Esophagus muscularis mucosa (tissue), 4 donors: ENCODE results near the gene MSL1. TPM values are rescaled to one million over a fixed set of nuclear protein-coding genes. Genes with fewer than 3 reads are reported as not detected.
A peak's percentile ranks its signal among the peaks of the same experiment; 100 is the strongest.

ENCODE experiments used
- DNase-seq: peaks from one replicate; pipeline ENCODE4 v3.0.0-alpha.2; 2017; ENCODE audit errors: extremely low spot score
- H3K27ac ChIP-seq, 4 donors: fragments of 200-600 bp; sonication (generic); replicated peaks in 1 of 4; 1 replicate in 3 of 4; 2 replicates in 1 of 4; pipeline ENCODE4 v1.5.1; 2016 to 2019; ENCODE audit warnings: mild to moderate bottlenecking in 1 of 4
- H3K27me3 ChIP-seq, 4 donors: fragments of 200-600 bp; sonication (generic); one replicate each; pipeline versions ENCODE4 v1.5.1 to v1.6.0; 2016 to 2019
- H3K36me3 ChIP-seq, 4 donors: fragments of 200-600 bp; sonication (generic); one replicate each; pipeline ENCODE4 v1.5.1; 2016 to 2019
- H3K4me1 ChIP-seq, 4 donors: fragments of 200-600 bp; sonication (generic); one replicate each; pipeline ENCODE4 v1.5.1; 2016 to 2019
- H3K4me3 ChIP-seq, 4 donors: fragments of 200-600 bp; sonication (generic); 1 replicate in 2 of 4; 2 replicates in 2 of 4; pipeline ENCODE4 v1.5.1; 2016 to 2019; ENCODE audit warnings: mild to moderate bottlenecking in 4 of 4, moderate library complexity in 1 of 4
- H3K9me3 ChIP-seq, 4 donors: fragments of 200-600 bp; sonication (generic); 1 replicate in 3 of 4; 2 replicates in 1 of 4; pipeline ENCODE4 v1.5.1; 2016 to 2019
- EP300 ChIP-seq: sonication (generic); formaldehyde crosslinking; IDR thresholded peaks from one replicate; pipeline ENCODE4 v1.6.1; 2017; ENCODE audit warnings: antibody characterized with exemption
- POLR2A ChIP-seq: fragments of 450-650 bp; IDR thresholded peaks from one replicate; pipeline ENCODE4 v1.6.1; 2017; ENCODE audit warnings: antibody characterized with exemption, moderate library complexity, mild to moderate bottlenecking, low read depth
- POLR2AphosphoS5 ChIP-seq, 2 donors: sonication (generic); formaldehyde crosslinking; IDR thresholded peaks; one replicate each; pipeline ENCODE4 v1.6.1; 2017; ENCODE audit warnings: antibody characterized with exemption in 2 of 2
- WGBS: methylation state at CpG from one replicate; pipeline ENCODE4 v1.1.5; 2018; 5-methylcytosine and 5-hydroxymethylcytosine counted together
- intact Hi-C: fragments of 100-400 bp; cut with DNase I; formaldehyde crosslinking; loops from one replicate; pipeline ENCODE4 v1.15.1; 2023
- total RNA-seq, 4 donors: library from RNA; depleted of rRNA; stranded (reverse); fragments of >200 nt; gene quantifications; one replicate each; pipeline versions ENCODE4 v1.1.0 to v1.2.1, GENCODE V29; 2016
- TF ChIP-seq, protein P1 (sequence below), 3 experiments: fragments of 200-600 bp in 2 of 3; fragments of 450-650 bp in 1 of 3; sonication (generic) in 2 of 3; IDR thresholded peaks; one replicate each; pipeline ENCODE4 v1.5.1; 2017 to 2019; ENCODE audit warnings: antibody characterized with exemption in 3 of 3, mild to moderate bottlenecking in 2 of 3, moderate library complexity in 1 of 3

The MSL1 gene
- total RNA-seq, 4 donors from 2014 or later, result 64.1 to 86.8 (median 72.2) TPM

GRCh38 chr17:40087049-40087794 lies 34.5 kb upstream of the MSL1 start:
- Histone ChIP-seq H3K36me3 (peaks cover 46 to 90% (median 82%) of the 10 kb centered on the region in 4 donors), H3K4me1 (peaks cover 32 to 60% (median 52%) of the 10 kb centered on the region in 4 donors), H3K9me3 (no peaks in the 10 kb centered on the region), H3K4me3 (no peak overlapping the region), H3K27me3 (no peaks in the 10 kb centered on the region), H3K27ac (peak overlapping the region in 3 of 4 donors; percentile 44 to 99 (median 48))
- no peak for DNase-seq
- TF ChIP-seq POLR2A, result no peak
- TF ChIP-seq, protein P1, sequence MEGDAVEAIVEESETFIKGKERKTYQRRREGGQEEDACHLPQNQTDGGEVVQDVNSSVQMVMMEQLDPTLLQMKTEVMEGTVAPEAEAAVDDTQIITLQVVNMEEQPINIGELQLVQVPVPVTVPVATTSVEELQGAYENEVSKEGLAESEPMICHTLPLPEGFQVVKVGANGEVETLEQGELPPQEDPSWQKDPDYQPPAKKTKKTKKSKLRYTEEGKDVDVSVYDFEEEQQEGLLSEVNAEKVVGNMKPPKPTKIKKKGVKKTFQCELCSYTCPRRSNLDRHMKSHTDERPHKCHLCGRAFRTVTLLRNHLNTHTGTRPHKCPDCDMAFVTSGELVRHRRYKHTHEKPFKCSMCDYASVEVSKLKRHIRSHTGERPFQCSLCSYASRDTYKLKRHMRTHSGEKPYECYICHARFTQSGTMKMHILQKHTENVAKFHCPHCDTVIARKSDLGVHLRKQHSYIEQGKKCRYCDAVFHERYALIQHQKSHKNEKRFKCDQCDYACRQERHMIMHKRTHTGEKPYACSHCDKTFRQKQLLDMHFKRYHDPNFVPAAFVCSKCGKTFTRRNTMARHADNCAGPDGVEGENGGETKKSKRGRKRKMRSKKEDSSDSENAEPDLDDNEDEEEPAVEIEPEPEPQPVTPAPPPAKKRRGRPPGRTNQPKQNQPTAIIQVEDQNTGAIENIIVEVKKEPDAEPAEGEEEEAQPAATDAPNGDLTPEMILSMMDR (IDR thresholded peaks at IDR 0.05), result no peak
- TF ChIP-seq EP300, result no peak
- TF ChIP-seq POLR2AphosphoS5 (IDR thresholded peaks at IDR 0.05), result no peak
- 67% methylated on average over 6 of the region's 6 CpGs for WGBS
- intact Hi-C loops, result loop anchor here (5.0 kb wide), 1 partner anchor 65 kb away; no protein-coding TSS in a partner anchor

GRCh38 chr17:40087903-40088718 lies 33.7 kb upstream of the MSL1 start:
- H3K4me1 ChIP-seq, result peaks cover 41 to 65% (median 60%) of the 10 kb centered on the region in 4 donors
- no peaks in the 10 kb centered on the region for H3K9me3 ChIP-seq
- no peak for DNase-seq
- peak overlapping the region in 3 of 4 donors; percentile 88 to 99 (median 93) for H3K27ac ChIP-seq
- 89% methylated on average over 23 of the region's 28 CpGs for WGBS
- H3K36me3 ChIP-seq, result peaks cover 47 to 95% (median 87%) of the 10 kb centered on the region in 4 donors
- intact Hi-C loops, result loop anchor here (5.0 kb wide), 1 partner anchor 66 kb away; no protein-coding TSS in a partner anchor
- TF ChIP-seq, protein P1 (IDR thresholded peaks at IDR 0.05), result no peak
- TF ChIP-seq POLR2AphosphoS5 (IDR thresholded peaks at IDR 0.05) (no peak), POLR2A (no peak), EP300 (no peak)
- no peak overlapping the region for H3K4me3 ChIP-seq
- H3K27me3 ChIP-seq, result no peaks in the 10 kb centered on the region

- Histone ChIP-seq H3K4me1 (peaks cover 49 to 68% (median 67%) of the 10 kb centered on the region in 4 donors), H3K27ac (peak overlapping the region; percentile 88 to 99 (median 94)), H3K9me3 (no peaks in the 10 kb centered on the region), H3K27me3 (no peaks in the 10 kb centered on the region), H3K4me3 (no peak overlapping the region), H3K36me3 (peaks cover 50 to 95% (median 88%) of the 10 kb centered on the region in 4 donors)
- no peak for DNase-seq
- WGBS, result 77% methylated on average over 24 of the region's 26 CpGs
- TF ChIP-seq POLR2AphosphoS5 (IDR thresholded peaks at IDR 0.05) (no peak), POLR2A (no peak)
- TF ChIP-seq, protein P1 (IDR thresholded peaks at IDR 0.05), result no peak
- intact Hi-C loops, result loop anchor here (5.0 kb wide), 1 partner anchor 67 kb away; no protein-coding TSS in a partner anchor
Observed at GRCh38 chr17:40089077-40089895, 32.5 kb upstream of the MSL1 start.
